ENCODE data around the gene MEIOC.
"Not testable (repeated sequence)": the region's sequence is repeated elsewhere in the genome, so short reads cannot be mapped to it uniquely, and the experiment has no call there.

Gene MEIOC

GRCh38 chr17:44648963-44649362, 7.3 kb upstream of the MEIOC start:
- no peak for DNase-seq

GRCh38 chr17:44651228-44651627, 5.0 kb upstream of the MEIOC start:
- DNase-seq: no peak

DNA sequence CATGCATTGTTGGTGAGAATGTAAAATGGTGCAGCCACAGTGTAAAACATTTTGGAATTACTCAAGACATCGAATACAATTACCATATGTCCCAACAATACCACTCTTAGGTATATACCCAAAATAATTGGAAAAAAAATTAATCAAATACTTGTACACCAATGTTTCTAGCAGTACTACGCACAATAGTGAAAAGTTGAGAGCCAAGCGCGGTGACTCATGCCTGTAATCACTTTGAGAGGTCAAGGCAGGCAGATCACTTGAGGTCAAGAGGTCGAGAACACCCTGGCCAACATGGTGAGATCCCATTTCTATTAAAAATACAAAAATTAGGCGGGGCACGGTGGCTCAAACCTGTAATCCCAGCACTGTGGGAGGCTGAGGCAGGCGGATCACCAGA, 3.5 kb upstream of the MEIOC start:
- DNase-seq: no peak

- no peak for DNase-seq
These were observed 2.9 kb upstream of the MEIOC start for GRCh38 chr17:44653384-44653783.

DNA sequence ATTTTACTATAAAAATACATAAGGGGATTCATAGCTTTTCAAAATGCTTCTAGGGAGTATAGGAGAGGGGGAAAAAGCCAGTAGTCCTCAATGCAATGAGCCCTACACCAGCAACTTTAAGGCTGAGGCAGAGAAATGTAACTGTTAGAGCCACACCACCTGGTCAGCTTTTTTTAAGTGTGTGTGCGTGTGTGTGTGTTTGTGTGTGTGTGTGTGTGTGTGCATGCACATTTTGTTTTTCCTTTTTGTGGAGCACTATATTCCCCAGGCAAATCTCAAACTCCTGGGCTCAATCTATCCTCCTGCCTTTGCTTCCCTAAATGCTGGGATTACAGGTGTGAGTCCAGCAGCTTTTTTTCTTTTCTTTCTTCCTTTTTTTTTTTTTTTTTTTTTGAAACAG, 2.3 kb upstream of the MEIOC start:
- no peak for DNase-seq

DNA sequence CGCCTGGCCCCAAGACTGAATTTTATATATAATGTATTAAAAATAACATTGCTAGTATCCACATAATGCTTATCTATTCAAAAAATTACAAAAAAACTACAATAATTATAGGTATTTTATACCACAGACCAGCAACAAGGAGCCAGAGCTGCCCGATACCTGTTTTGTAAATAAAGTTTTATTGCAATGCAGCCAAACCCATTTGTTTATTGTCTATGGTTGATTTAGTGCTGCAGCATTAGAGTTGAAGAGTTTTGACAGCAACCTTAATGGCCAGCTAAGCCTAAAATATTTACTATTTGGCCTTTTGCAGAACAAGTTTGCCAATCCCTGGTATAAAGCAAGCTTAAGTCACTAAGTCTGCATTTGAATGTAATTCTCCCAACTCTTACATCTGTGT, 5.6 kb downstream of the MEIOC start:
- no peak for DNase-seq

DNA sequence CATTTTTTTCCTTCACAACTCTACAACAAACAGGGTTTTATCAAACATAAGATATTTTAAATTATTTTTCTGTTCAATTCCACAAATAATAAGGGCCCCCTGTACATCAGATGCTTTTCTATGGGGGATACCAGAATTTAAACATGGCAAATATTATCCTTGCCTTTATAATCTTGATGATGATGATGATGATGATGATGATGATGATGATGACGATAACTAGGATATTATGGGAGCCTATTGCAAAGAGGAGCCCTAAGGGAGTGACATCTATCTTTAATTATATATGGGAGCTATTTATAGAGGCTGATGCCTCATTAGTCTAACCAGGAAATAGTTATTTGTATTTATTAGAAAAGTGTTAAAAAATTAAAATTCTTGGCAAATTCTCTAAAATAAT, 6.8 kb downstream of the MEIOC start:
- no peak for DNase-seq

DNA sequence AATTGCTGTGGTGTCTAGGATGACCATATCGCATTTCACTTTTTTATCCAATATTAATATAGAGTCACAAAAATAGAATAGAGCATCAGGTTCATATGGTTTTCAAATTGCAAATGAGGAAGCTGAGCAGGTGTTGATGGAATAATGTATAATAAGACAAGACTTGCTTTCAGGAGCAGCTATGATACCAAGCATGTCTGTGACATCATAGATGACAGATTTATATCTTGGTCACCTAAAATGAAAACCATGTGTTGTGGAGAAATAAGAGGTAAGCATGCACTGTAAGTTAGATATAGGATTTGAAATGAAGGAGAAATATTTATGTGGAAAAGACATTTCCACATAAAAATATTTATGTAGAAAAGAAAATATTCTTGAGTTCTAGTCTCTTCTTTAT, 8.6 kb downstream of the MEIOC start:
- no peak for DNase-seq

GRCh38 chr17:44666006-44666405, 9.7 kb downstream of the MEIOC start:
- no peak for DNase-seq

GRCh38 chr17:44672479-44673093, 16.3 kb downstream of the MEIOC start:
- no peak for DNase-seq

DNA sequence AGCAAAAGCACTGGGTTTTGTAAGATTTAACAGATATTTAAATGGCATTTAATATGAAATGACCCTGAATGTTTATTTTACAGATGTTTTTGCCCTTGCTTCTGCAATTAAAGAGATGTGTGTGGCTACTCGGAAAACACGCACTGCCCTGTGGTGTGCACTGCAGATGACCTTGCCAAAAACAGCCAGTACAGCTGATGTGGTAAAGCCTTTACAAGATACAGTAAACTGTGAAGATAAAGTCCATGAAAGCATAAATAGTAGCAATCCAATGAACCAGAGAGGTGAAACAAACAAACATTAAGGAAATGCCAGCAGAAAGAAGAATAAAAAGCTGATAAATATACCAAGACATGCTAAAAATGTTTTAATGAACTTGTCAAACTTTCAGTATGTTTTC, 17.6 kb downstream of the MEIOC start:
- no peak for DNase-seq

- no peak for DNase-seq
These were observed 20.9 kb downstream of the MEIOC start for GRCh38 chr17:44677136-44677535.

DNA sequence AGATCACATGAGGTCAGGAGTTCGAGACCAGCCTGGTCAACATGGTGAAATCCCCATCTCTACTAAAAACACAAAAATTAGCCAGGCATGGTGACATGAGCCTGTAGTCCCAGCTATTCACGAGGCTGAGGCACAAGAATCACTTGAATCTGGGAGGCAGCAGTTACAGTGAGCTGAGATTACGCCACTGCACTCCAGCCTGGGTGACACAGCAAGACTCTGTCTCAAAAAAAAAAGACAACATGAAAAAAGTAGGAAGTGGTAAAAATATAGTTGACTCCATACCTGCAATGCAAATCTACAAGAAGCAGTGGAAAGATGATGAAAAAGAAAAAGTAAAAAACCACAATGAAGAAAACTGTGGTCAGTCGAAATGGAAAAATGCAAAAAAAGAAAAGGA, 27.0 kb downstream of the MEIOC start:
- not testable (repeated sequence) for DNase-seq

- DNase-seq: no peak
These were observed 31.5 kb downstream of the MEIOC start for GRCh38 chr17:44687756-44688155.

GRCh38 chr17:44688200-44688599, 31.9 kb downstream of the MEIOC start:
- DNase-seq: no peak

DNA sequence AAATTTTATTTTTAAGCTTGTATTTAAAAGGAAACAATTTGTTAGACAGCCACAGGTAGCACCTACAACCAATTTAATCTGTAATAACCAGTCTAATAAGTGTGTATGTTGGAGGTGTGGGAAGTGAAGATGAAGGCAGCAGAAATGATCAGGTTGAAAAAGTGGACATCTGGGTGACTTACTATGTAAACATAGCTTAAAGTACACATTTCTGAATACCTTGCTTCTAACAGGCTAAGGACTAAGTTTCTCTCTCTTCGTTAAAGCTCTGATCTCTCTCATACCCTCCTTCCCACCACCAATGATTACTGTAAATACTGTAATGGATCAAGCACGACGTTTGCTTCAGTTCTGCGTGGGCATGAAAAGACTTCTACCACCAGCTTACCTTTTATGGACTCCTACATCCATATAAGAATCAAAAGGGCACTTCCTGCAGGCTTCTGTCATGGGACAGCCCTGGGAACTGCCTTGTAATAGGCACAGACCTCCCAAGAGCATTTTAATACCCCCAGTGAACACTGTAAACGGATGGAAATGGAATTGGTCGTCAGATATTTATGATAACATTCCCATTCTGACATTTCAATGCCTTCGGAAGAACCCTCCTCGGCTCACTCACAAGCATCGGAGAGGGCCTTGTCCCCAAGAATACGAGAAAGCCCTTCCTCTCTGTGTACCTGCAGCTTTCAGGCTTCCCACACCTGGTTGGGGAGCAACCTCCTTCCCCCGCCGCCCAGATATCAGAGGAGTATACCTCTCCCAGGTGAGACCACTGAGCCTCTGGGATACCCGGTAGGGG, 32.6 kb downstream of the MEIOC start:
- DNase-seq: no peak

- peak; percentile 97 for DNase-seq
These were observed 33.4 kb downstream of the MEIOC start, which contains the start of gene CCDC43 for GRCh38 chr17:44689477-44690217. Gene CCDC43, minus strand, starts transcription at chr17:44689776. Its CDS starts 23 bp downstream, at chr17:44689753.

- not testable (repeated sequence) for DNase-seq
These were observed 34.6 kb downstream of the MEIOC start for GRCh38 chr17:44690746-44691306.

DNA sequence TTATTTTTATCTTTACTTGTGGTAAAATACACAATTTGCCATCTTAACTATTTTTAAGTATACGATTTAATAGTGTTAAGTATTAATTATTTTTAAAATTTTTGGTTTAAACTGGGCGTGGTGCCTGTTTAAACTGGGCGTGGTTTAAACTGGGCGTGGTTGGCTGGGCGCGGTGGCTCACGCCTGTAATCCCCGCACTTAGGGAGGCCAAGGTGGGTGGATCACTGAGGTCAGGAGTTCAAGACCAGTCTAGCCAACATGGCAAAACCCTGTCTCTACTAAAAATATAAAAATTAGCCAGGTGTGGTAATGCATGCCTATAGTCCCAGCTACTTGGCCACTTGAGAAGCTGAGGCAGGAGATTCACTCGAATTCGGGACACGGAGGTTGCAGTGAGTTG, 37.3 kb downstream of the MEIOC start:
- DNase-seq: no peak

DNA sequence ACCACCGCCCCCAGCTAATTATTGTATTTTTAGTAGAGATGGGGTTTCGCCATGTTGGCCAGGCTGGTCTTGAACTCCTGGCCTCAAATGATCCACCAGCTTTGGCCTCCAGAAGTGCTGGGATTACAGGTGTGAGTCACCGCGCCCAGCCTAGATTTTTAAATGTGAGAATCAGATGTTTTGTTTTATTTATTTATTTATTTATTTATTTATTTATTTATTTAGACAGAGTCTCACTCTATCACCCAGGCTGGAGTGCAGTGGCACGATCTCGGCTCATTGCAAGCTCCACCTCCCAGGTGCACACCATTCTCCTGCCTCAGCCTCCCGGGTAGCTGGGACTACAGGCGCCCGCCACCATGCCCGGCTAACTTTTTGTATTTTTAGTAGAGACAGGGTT, 44.0 kb downstream of the MEIOC start:
- not testable (repeated sequence) for DNase-seq

GRCh38 chr17:44707755-44708400, 51.6 kb downstream of the MEIOC start:
- no peak for DNase-seq

- DNase-seq: peak; percentile 98
These were observed 52.4 kb downstream of the MEIOC start, which contains the start of gene DBF4B for GRCh38 chr17:44708401-44709263. Gene DBF4B, plus strand, starts transcription at chr17:44708665. Its CDS starts 156 bp downstream, at chr17:44708821.

Measured in retina (tissue), 1 donor.